HG03097 (cell line): ENCODE results near the gene OR2AT4.
"Not testable (repeated sequence)": the region's sequence is repeated elsewhere in the genome, so short reads cannot be mapped to it uniquely, and the experiment has no call there.

Source experiments
- ATAC-seq: cut with Tn5 transposase; IDR thresholded peaks from one replicate; pipeline ENCODE4 v1.9.1; 2021; ENCODE audit not compliant: unreplicated experiment, low FRiP score

OR2AT4 gene

DNA sequence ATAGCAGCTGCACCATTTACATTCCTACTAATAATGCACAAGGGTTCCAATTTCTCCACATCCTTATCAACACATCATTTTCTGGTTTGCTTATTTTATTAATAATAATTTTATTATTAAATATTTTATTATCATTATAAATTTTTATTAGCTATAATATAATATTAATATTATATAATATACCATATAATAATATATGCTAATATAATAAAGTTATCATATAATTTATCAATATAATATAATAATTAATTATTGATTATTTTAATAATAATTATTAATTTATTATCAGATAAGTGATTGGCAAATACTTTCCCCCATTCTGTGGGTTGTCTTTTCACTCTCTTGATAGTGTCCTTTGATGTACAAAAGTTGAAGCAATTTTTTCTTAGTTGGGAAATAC lies 27.7 kb downstream of the OR2AT4 start:
- ATAC-seq = no peak

DNA sequence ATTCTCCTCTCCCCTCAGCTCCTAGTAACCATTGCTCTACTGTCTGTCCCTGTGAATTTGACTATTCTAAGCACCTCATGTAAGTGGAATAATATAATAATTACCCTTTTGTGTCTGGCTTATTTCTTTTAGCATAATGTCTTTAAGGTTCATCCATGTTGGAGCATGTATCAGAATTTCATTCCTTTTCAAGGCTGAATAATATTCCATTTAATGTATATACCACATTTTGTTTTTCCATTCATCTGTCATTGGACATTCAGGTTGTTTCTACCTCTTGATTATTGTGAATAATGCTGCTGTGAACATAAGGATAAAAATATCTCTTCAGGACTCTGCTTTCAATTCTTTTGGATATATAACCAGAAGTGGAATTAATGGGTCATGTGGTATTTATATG lies 28.1 kb downstream of the OR2AT4 start:
- no peak for ATAC-seq

DNA sequence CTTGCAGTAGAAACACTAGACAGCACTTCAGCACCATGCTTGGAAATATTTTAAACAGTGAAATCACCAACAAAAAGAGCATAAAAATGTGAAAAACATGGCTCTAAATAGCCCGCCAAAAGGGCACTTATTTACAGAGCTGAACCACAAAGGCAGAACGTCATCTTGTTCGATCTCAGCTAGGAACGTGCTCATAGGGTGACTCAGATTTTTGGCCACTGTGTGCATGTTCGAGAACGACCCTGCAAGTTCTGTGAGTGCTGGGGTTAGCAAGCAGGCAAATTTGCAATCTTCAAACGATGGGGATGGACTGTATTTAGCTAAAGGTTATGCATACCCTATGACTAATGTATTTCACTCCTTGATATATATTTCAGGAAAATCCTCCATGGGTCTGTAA lies 30.6 kb downstream of the OR2AT4 start:
- no peak for ATAC-seq

DNA sequence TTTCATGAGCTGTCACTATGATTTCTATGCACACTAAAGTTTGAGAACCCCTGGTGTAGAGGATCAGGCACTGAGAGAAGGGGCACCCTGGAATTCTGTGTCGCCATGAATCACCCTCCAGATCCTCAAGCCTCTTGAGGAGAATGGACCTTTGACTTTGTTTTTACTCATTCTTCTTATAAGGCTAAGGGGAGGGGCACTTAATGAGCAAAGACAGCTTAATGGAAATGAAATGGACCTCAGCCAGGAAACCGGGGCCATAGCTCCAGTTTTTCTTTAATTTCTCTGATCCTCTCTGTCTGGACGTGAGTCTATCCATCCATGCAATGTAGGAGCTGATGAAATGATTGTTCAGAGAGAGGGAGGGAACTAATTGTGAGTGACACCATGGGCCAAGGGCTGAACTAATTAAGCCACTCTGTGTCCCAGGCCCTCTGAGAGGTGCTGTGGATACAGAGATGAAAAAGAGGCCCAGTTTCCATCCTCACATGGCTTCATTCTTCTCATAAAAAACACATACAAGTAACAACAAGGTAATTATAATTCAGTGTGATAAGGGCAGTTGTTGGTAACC lies 32.8 kb downstream of the OR2AT4 start:
- no peak for ATAC-seq

DNA sequence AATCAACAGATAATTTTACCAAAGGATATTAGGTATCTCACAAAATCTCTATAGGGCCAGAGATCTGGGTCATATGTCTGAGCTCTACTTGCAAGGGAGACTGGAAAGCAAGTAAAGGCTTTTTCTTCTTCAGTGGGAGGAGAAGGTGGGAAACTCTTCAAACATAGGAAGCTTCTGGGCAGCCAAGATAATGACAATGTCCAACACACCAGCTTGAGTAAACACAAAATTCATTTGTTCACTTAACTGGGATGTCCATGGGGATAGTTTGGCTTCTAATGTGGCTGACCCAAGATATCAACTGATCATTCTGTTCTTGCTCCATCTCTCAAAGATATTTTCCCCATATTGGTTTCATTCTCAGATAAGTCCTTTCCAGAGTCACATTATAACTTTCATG lies 37.4 kb downstream of the OR2AT4 start:
- ATAC-seq = no peak

DNA sequence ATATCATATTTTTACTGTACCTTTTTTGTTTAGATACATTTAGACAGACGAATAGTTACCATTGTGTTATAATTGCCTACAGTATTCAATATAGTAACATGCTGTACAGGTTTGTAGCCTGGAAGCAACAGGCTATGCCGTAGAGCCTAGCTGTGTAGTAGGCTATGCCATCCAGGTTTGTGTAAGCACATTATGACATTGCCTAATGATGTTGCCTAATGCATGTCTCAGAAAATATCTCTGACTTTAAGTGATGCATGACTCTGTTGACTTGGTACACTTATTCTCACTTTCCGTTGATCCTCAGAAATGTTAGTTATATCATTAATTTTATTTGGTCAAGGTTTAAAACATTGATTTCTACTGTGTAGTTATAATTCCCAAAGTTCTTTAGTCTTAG lies 39.9 kb downstream of the OR2AT4 start:
- ATAC-seq = no peak

DNA sequence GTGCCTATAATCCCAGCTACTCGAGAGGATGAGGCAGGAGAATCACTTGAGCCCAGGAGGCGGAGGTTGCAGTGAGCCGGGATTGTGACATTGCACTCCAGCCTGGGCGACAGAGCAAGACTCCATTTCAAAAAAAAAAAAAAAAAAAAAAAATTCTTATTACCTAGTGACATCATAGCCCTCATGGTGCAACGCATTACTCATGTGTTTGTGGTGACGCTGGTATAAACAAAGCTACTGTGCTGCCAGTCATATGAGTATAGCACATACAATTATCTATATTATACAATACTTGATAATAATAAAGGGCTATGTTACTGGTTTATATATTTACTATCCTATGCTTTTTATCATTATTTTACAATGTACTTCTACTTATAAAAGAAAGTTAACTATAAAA lies 41.2 kb downstream of the OR2AT4 start:
- ATAC-seq = no peak

DNA sequence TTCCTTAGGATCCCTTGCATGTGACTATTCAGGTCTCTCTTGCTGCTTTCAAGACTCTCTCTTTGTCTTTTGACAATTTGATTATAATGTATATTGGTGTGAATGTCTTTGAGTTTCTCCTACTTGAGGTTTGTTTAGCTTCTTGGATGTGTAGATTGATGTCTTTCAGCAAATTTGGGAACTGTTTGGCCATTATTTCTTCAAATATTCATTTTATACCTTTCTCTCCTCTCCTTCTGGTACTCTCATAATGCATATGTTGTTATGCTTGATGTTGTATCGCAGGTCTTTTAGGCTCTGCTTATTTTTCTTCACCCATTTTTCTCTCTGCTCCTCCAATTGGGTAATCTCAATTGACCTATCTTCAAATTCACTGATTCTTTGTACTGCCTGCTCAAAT lies 44.2 kb downstream of the OR2AT4 start:
- no peak for ATAC-seq

DNA sequence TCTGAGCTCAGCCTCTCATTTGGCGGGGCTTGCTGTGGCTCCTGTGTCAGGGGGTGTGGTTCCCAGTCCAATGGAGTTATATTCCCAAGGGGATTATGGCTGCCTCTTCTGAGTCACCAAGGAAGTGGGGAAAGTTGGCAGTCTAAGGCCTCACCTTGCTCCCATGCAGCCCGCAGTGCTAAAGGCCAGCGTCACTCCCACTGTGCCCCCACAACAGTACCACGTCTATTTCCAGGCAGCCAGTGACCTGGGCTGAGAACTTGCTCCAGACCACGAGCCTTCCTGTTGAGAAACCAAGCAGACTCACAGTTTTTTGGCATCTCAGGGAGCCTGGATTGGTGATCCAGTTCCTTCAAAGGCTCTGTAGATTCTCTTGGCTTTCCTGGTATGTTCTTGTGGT lies 45.6 kb downstream of the OR2AT4 start:
- ATAC-seq = no peak

DNA sequence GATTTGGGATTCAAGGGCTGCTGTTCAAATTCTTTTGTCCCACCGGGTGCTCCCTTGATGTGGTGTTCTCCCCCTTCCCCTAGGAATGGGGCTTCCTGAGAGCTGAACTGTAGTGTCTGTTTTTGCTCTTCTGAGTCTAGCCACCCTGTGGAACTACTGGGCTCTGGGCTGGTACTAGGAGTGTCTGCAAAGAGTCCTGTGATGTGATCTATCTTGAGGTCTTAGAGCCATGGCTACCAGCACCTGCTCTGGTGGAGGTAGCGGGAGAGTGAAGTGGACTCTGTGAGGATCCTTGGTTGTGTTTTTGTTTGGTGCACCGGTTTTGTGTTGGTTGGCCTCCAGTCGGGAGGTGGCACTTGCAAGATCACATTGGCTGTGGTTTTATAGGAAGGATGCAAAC lies 46.2 kb downstream of the OR2AT4 start:
- no peak for ATAC-seq

DNA sequence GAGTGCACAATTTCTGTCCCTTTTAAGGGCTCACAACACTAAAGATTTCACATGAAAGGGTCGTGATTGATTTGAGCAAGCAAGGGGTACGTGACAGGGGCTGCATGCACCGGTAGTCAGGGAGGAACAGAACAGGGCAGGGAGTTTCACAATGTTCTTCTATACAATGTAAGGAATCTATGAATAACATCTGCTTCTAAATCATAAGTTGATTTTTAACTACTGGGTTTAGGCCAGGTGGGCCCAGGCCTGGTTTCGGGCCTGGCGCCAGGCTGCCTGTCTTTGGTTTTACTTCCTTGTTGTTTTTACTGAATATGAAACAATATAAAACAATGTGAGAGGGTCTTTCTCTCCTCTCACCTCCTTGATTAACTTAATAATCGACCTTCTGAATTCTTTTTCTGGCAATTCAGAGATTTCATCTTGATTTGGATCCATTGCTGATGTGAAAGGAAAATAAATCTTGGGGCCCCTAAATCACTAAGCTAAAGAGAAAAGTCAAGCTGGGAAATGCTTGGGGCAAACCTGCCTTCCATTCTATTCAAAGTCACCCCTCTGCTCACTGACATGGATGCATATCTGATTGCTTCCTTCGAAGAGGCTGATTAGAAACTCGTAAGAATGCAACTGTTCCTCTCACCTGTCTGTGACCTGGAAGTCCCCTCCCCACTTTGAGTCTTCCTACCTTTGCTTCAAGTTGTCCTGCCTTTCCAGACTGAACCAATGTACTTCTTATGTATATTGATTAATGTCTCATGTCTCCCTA lies 47.0 kb downstream of the OR2AT4 start:
- ATAC-seq = not testable (repeated sequence)

DNA sequence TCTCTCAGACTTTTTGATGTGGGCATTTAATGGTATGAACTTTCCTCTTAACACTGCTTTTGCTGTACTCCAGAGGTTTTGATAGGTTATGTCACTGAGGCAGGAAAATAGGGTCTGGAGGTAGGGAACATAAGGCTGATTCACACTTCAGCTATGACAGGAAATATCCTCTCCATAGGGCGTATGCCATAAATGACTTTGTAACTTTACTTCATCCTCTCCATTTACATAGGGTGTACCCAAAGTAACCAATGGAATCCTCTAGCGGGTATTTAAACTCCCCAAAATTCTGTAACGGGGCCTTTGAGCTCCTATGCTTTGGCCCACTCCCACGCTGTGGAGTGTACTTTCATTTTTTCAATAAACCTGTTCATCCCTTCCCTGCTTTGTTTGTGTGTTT lies 49.5 kb downstream of the OR2AT4 start:
- no peak for ATAC-seq

DNA sequence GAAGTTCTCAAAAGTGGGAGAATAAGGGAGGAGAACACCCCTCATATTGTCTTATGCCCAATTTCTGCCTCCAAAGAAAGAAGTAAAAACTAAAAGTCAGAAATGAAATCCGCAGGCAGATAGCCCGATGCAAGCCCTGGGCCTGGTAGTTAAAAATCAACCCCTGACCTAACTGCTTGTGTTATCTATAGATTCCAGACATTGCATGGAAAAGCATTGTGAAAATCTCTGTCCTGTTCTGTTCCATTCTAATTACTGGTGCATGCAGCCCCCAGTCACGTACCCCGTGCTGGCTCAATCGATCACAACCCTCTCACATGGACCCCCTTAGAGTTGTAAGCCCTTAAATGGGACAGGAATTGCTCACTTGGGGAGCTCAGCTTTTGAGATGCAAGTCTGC lies 50.0 kb downstream of the OR2AT4 start:
- not testable (repeated sequence) for ATAC-seq

DNA sequence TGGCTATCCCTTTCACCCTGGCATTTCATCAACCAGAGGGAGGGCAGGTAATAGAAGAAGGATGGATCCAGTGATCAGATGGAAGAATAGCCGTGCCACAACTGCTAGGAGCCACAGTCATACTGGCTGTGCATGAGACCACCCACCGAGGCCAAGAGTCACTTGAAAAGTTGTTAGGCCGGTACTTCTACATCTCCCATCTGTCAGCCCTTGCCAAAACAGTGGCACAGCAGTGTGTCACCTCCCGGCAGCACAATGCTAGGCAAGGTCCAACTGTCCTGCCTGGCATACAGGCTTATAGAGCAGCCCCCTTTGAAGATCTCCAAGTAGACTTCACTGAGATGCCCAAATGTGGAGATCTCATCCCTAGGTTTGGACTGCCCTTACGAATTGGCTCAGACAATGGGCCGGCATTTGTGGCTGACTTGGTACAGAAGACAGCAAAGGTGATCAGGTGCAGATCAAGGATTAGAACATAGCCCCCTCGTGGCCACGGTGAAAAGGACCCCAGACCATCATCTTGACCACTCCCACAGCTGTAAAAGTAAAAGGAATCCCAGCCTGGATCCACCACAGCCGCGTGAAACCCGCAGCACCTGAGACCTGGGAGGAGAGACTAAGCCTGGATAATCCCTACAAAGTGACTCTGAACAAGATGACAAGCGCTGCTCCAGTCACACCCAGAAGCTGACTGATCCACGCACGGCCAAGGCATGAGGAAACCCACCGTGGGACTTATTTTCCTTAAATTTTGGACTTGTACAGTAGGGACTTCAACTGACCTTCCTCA lies 52.1 kb downstream of the OR2AT4 start:
- not testable (repeated sequence) for ATAC-seq

DNA sequence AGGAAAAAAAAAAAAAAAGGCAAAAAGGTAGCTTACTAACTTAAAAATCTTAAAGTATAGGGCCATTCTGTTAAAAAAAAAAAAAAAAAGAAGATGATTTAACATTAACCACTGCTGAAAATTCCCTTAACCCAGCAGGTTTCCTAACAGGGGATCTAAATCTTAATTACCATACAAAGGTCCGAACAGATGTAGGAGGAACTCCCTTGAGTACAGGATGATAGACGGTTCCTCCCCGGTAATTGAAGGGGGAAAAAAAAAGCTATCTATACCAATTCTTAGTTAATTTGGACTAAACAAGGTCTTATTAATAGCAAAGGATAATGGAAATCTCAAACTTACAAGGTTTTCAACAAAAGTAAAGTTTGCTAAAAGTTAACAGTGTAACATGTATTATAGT lies 54.9 kb downstream of the OR2AT4 start:
- not testable (repeated sequence) for ATAC-seq

DNA sequence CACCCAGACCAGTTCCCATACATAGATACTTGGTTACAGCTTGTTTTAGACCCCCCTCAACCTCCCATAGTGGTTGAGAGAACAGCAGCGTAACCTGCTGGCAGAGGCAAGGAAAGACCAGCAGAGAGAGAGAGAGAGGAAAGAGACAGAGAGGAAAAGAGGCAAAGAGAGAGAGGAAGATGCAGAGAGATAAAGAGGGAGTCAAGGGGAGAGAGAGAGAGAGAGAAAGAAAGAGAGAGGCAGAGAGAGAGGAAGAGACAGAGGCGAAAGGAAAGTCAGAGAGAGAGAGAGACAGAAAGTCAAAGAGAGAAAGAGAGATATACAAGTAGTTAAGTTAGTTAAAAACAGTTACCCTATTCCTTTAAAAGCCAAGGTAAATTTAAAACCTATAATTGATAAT lies 55.4 kb downstream of the OR2AT4 start:
- ATAC-seq = no peak

DNA sequence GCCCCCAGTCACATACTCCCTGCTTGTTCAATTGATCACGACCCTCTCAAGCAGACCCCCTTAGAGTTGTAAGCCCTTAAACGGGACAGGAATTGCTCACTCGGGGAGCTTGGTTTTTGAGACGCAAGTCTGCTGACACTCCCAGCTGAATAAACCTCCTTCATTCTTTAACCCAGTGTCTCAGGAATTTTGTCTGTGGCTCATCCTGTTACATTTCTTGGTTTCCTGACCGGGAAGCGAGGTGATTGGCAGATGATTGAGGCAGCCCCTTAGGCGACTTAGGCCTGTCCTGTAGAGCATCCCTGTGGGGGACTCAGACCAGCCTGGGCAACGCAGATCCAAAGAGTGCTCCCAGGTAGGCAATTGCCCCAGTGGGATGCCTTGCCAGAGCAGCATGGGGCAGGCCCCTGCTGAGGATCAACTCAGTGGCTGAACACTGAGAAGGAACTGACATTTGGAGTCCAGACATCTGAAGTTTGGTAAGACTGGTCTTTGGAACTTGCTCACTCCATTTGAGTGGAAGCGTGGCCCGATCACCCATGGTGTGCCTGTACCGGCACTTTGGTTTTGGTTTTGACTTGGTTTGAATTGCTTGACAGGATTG lies 56.4 kb downstream of the OR2AT4 start:
- ATAC-seq = no peak

DNA sequence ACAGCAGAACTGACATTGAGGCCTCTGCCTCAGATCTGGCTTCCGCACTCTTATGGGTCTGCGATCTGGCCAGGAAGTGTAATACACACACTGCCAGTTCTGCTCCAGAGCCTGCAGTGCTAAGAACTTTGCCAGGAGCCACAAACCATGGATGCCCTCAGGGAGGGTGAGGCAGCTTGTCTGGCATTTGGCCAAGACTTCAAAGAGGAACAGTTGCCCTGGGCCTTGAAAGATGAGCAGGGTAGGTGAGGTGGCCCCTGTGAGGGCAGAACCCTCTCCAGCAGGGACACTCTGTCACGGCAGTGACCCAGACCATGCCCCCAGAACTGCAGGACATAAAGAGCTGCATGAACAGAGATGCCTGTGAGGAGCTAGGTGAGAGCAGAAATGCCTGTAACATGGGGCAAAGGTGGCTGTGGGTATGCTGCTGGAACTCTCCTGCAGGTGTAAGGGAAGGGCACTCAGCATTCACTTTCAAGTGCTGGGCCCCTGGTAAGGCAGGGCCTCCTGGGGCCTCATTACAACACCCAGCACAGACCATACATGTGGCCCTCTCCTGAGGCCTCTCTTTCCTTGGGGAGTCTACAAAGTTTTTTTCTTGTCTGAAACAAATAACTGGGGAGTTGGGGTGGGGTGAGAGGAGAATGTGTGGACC lies 60.6 kb downstream of the OR2AT4 start:
- no peak for ATAC-seq

DNA sequence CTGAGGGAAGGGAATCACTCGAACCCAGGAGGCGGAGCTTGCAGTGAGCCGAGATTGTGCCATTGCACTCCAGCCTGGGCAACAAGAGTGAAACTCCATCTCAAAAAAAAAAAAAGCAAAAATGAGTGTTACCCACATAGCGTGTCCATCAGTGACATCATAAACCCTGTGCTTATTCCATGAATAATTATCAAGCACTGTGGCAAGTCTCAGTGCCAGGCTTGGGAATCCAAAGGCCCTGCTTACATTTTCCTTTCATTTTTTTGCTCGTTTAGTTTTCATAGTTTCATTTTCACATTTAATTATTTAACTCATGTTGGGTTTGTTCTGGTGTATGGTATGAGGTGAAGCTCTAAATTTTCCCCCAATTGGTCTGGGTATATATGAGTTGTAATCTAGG lies 61.4 kb downstream of the OR2AT4 start:
- ATAC-seq = no peak

DNA sequence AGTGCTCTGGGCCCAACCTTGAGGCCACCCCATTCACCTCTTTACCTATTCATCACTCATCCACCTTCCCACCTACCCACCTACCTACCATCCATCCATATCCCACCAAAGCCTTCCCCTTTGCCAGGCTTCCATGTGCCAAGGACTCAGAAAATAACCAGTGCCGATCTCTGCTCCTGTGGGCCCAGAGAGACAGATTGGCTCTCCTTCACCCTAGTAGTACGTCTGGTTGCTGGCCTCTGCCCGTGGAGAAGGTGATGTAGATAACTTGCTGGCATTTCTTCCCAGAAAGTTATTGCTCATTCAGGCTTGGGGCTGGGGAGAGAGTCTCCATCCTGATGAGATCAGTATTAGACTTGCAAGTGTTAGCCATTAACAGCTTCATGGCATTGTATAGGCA lies 62.8 kb downstream of the OR2AT4 start:
- no peak for ATAC-seq

DNA sequence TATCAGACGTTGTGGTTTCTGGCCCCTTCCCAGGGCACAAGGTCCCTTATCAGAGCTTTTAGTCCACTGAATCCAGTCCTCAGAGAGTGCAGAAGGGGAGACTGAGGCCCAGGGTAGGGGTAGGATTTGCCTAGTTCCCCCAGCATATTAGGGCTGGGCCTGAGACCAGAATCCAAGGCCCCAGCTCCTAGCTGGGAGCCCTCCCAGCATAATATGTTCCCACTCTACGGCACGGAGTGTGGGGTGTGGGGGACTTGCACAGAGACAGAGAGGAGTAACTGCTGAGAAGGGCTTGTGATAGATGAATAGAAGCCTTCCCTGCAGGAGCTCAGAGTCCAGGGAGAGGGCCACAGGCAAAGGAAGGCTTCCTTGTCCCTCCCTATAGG lies 64.1 kb downstream of the OR2AT4 start:
- no peak for ATAC-seq
